Fibroblast of skin of right biceps (primary cell): ENCODE measurements around the gene VWCE.
"Not testable (repeated sequence)": the region's sequence is repeated elsewhere in the genome, so short reads cannot be mapped to it uniquely, and the experiment has no call there.

ENCODE experiments used
- DNase-seq: peaks from one replicate; pipeline ENCODE4 v3.0.0-alpha.2; 2013

VWCE gene

DNA sequence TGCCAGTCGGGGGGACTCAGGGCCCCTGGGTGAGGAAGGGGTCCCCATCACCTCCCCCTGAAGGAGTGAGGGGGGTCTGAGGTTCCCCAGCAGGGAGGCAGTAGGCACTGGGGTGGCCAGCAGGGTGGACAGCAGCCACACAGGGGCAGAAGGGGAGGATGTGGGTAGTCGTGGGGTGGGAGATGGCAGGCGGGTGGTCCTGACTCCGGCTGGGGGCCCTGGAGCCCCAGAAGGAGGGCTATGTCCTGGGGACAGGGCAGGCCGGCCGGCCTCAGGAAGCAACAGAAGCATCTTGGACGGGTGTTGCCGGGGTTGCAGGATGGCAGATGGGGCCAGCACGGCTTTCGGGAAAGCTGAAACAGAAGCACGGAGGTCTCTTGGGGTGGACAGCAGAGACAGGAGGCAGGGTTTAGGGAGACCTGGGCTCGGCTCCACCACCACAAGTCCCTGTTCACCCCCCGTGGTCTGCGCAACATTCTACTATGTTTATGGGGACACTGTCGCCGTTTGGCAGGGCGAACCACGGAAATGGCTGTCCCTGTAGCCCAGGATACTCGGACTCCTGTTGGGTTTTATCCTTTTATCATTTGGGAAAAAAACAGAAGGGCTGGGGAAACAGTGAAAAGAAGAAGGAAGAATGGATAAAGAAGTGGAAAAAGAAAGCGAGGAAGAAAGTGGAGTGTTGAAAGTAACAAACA, 14.1 kb downstream of the VWCE start:
- DNase-seq: no peak

- peak; percentile 43 for DNase-seq
These were observed 15.0 kb downstream of the VWCE start for GRCh38 chr11:61279934-61280659.

DNA sequence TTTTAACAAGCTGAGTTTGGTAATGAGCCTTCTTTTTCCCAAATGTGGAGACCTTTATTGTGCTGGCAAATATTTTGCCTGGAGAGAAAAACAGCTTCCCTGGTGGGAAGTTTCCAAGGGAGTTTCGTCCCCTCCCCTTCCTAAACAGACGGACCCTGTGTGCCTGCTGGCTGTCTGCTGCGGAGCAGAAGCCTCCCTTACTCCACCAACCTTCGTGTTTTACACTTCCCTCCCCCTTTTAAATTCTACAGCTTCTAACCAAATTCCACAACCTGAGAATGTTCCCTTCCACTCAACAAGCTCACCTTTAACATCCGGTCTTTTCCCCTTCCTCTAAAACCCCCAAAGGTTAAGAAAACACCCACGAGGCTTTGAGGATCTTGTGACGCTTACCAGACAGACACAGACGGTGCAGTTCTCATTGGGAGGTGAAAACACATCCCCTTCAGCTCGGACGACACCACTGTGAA, 17.1 kb downstream of the VWCE start:
- no peak for DNase-seq

DNA sequence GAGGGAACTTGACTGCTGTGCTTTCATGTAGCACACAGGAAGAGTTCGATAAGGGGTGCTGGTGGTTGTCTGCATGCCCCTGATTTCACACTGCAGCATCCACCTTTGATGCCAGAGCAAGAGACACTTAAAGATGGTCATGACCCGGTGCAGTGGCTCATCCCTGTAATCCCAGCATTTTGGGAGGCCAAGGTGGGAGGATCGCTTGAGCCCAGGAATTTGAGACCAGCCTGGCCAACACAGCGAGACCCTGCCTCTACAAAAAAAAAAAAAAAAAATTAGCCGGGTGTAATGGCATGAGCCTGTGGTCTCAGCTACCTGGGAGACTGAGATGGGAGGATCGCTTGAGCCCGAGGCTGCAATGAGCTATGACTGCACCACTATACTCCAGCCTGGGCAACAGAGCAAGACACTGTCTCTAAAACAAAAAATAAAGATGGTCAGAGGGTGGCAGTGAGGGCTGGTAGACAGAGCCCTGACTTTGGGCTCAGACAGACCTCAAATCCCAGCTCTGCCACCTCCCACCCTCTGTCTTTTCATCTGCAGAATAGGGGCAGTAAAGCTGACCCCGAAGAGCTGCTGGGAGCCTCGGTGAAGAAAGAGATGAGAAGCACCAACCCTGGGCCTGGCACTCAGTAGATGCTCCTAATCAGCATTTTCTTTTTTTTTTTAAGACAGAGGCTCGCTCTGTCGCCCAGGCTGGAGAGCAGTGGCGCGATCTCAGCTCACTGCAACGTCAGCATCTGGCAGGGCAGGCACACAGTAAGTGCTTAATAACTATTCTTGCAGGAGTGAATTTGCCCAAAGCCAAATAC, 17.7 kb downstream of the VWCE start:
- DNase-seq: no peak

DNA sequence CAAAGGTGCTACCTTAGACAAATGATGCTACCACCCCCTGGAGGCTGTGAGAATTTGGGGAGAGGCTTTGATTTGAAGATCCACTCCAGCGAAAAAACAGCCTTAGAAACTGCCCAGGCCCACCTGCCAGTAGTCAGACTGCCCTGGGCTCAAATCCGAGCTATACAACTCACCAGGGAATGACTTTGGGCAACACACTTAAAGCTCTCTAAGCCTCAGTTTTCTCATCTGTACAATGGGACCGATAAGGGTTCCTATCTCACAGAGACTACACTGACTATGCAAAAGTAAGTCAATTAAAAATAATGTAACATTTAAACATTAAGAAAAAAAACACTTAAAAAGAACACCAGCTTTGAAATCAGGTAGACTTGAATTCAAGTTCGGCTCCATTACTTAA, 19.9 kb downstream of the VWCE start:
- DNase-seq: no peak

DNA sequence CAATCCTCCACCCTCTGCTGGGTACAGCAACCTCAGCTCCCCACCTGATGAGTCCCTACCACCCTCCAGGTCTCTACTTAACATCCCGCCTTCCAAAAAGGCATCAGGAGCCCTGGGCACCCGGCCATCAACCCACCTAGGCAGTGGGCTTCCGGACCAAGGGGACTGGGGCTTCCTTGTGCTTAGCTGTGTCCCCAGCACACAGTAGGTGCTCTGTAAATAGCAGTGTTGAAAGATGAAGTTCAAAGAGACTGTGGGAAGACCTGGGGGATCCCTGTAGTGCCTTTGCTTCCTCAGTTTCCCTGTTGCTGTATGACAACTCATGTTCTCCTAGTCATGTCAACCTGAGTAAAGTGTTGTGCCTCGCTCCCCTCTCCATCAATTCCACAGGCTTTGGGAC, 21.0 kb downstream of the VWCE start:
- DNase-seq: no peak

GRCh38 chr11:61273178-61274078, 21.7 kb downstream of the VWCE start:
- no peak for DNase-seq

GRCh38 chr11:61272731-61273130, 22.4 kb downstream of the VWCE start:
- DNase-seq: no peak

GRCh38 chr11:61270354-61271076, 24.6 kb downstream of the VWCE start:
- no peak for DNase-seq

- DNase-seq: no peak
These were observed 26.4 kb downstream of the VWCE start for GRCh38 chr11:61268588-61269250.

- DNase-seq: no peak
These were observed 27.7 kb downstream of the VWCE start for GRCh38 chr11:61267437-61267841.

DNA sequence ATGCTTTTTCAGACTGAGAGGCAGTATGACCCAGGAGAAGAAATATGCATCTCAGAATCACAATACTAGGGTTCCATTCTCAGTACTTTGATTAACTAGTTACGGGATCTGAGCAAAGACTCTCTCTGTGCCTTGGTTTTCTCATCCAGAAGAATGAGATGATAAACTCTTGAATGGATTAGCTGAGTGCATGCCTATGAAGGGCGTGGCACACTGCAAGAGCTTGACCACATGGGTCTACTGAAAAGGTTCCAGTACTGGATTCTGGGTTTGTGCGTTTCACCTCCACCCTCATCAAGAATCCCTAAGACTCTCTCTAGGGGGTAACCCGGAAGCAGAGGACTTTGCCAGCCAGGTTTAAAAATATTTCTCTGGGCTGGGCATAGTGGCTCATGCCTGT, 28.5 kb downstream of the VWCE start:
- no peak for DNase-seq

- no peak for DNase-seq
These were observed 29.8 kb downstream of the VWCE start for GRCh38 chr11:61265357-61265756.

GRCh38 chr11:61264795-61265194, 30.3 kb downstream of the VWCE start:
- no peak for DNase-seq

DNA sequence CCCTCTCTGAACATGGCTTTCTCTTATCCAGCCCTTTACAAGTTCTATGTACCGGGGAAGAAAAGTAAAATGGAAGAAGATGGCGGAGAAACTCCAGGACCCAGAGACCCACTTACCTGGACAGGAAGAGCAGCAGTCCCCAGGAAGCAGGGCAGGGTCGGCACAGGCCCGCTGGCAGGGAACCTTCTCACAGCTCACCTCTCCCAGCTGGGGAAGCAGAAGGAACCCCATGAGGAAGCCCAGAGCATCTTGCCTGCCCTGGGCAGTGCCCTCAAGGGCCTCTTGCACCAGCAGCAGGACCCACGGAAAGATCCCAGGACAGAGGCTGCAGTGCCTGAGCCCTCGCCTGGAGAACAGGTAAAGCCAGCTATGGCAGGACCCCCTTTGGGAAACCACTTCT, 30.7 kb downstream of the VWCE start:
- no peak for DNase-seq

DNA sequence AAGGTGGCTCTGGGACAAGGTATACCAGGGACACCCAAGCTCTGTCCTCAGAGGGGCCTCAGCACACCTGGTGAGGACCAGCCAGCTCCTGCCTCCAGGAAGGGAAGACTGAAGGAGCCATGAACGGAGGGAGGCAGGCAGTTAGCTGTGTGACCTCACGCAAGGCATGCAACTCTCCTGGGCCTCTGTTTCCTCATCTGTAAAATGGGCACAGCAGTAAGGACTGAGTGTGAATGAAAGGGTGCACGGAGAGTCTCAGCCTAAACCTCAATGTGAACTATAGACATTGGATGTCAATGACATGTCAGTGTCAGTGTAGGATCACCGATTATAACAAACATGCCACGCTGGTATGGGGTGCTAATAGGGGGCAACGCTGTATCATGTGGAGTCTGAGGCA, 35.8 kb downstream of the VWCE start:
- no peak for DNase-seq

DNA sequence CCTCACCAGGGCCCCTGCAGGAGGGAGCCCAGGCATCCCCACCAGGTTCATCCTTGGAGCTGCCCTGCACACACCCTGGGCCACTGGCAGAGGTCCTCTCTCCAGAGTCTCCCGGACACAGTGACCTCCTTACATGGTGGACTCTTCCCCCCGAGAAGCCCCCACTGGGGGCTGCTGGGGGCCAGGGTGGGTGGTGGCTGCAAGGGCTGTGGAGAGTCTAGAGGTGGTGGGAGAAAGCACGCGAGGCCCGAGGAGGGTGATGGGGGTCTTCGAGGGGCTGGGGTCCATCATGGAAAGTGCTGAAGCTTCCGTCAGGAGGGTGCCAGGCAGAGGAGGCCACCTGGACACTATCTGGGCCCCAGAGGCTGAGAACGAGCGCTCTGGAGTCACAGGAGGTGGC, 36.6 kb downstream of the VWCE start:
- DNase-seq: no peak

DNA sequence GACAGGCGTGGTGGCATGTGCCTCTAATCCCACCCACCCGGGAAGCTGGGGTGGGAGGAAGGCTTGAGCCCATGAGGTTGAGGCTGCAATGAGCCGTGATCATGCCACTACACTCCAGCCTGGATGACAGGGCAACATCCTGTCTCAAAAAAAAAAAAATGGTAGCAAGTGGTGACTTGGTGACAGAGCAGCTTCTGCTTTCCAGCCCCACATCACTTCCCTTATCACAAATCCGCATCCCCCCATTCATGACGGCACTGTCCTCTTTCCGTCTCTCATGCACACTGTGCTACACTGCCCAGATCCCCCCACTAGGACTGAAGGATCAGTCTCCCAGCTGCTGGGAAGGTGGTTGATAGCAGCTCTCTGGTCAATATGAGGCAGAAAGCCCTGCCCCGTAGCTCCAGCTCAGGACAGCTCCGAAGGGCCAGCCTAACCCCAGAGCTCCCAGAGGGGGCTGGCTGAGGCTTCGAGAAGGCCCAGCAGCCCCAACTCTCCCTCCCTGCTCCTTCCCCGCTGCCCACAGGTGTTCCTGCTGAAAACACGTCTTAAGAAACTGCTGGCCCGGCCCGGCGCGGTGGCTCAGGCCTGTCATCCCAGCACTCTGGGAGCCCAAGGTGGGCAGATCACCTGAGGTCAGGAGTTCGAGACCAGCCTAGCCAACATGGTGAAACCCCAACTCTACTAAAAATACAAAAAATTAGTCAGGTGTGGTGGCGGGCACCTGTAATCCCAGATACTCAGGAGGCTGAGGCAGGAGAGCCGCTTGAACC, 38.2 kb downstream of the VWCE start:
- DNase-seq: no peak

DNA sequence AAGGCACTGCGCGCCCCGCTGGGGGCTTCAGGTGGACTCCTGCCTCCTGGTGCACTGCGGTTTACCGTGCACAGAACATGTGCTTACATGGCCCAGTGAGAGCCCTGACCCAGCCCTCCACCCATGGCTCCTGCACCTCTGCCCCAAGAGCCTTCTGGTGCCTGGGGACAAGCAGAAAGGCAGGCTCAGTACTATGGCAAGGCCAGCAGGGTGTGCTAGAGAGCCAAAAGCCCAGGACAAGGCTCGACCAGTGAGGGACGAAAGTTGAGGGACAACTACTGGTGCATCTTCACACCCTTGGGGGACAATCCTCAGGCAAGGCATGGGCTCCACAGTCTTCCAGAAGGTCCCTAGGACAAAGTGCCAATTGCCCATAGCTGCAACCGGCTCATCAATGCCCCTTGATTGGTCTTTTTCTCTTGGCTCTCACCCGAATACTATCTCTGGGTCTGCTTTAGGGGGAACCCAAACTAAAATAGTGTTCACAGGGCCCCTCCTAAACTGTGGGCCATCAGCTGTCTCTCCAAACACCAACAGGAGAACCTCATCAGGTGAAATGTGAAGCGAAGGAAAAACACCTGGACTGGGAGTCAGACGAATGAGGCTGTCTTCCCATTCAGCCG, 40.6 kb downstream of the VWCE start:
- peak; percentile 40 for DNase-seq

DNA sequence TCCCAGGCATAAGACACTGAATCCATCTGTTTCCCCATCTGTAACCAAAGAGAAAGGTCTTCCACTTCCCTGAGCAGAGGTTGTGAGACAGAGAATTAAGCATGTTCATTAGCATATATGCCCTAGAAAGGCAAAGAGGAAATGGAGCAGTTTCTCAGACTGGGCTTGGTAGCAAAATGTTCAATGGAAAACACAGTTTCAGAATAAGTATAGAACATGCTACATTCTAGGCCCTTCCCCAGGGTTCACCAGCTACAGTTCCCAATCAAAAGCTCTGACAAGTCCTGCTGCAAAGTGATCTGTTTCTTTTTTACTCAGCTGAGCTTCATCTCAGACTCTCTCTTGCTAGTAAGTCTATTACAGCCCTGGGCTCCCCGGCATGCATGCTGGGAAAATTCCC, 42.8 kb downstream of the VWCE start:
- not testable (repeated sequence) for DNase-seq
